PFSK-1 (cell line): Measurements from ENCODE around the gene GLRA2.

Experiments used
- POLR2AphosphoS5 ChIP-seq: IDR thresholded peaks from 2 replicates; pipeline ENCODE4 v1.6.1; 2012; ENCODE audit warnings: low read depth, mild to moderate bottlenecking, control low read depth, low read length, moderate library complexity
- TAF1 ChIP-seq: IDR thresholded peaks from 2 replicates; pipeline ENCODE4 v1.6.1; 2012; ENCODE audit warnings: low read length, control low read depth, borderline replicate concordance; ENCODE audit not compliant: insufficient read depth
- TF ChIP-seq, protein P1 (sequence below), 2 experiments: IDR thresholded peaks; 2 replicates each; pipeline versions ENCODE4 v1.6.1 to v1.8.0; 2011 to 2012; ENCODE audit warnings: low read depth in 2 of 2, low read length in 2 of 2, control low read depth in 1 of 2, inconsistent platforms in 1 of 2, mild to moderate bottlenecking in 1 of 2, moderate library complexity in 1 of 2; ENCODE audit not compliant: insufficient read depth in 1 of 2

DNA sequence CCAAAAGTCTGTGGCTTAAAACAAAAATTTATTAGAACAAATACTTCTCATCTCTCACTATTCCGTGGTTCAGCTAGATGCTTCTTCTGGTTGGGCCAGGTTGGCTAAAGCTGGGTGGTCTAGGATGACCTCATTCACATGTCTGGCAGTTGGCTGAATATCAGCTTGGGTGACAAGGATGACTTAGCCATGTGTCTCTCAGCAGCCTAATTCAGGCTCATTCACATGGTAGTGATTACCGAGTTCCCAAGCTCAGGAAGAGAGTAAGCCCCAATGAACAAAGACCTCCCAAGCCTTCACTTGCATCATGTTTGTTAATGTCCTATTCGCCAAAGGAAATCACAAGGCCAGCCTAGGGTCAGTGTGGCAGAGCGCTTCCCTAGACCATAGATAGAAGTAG lies 224.1 kb downstream of the GLRA2 start:
- TF ChIP-seq, protein P1, sequence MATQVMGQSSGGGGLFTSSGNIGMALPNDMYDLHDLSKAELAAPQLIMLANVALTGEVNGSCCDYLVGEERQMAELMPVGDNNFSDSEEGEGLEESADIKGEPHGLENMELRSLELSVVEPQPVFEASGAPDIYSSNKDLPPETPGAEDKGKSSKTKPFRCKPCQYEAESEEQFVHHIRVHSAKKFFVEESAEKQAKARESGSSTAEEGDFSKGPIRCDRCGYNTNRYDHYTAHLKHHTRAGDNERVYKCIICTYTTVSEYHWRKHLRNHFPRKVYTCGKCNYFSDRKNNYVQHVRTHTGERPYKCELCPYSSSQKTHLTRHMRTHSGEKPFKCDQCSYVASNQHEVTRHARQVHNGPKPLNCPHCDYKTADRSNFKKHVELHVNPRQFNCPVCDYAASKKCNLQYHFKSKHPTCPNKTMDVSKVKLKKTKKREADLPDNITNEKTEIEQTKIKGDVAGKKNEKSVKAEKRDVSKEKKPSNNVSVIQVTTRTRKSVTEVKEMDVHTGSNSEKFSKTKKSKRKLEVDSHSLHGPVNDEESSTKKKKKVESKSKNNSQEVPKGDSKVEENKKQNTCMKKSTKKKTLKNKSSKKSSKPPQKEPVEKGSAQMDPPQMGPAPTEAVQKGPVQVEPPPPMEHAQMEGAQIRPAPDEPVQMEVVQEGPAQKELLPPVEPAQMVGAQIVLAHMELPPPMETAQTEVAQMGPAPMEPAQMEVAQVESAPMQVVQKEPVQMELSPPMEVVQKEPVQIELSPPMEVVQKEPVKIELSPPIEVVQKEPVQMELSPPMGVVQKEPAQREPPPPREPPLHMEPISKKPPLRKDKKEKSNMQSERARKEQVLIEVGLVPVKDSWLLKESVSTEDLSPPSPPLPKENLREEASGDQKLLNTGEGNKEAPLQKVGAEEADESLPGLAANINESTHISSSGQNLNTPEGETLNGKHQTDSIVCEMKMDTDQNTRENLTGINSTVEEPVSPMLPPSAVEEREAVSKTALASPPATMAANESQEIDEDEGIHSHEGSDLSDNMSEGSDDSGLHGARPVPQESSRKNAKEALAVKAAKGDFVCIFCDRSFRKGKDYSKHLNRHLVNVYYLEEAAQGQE (IDR thresholded peaks at IDR 0.05; ENCODE audit: insufficient read depth in 1 of 2, low read depth in 2 of 2, low read length in 2 of 2): no peak
- TF ChIP-seq TAF1 (no peak), POLR2AphosphoS5 (no peak)
